BJ (cell line): Measurements from ENCODE around the gene TNFRSF19. TPM values are rescaled to one million over a fixed set of nuclear protein-coding genes. Genes with fewer than 3 reads are reported as not detected.

Experiments
- CTCF ChIA-PET: fragments of 350-600 bp; formaldehyde crosslinking; extraction: SDS; loops from one replicate; lab custom pipeline; 2021; ENCODE audit warnings: antibody characterized with exemption, inconsistent platforms; lab: Yijun Ruan, JAX
- POLR2A ChIA-PET: fragments of 300-600 bp; sonication (Branson Sonifier 250); formaldehyde crosslinking; extraction: SDS; loops from one replicate; lab custom pipeline; 2021; ENCODE audit warnings: antibody characterized with exemption; lab: Charles Lee
- DNase-seq: peaks from one replicate; pipeline ENCODE4 v3.0.0-alpha.2; 2011; ENCODE audit warnings: low read depth
- H3K27me3 ChIP-seq: 2 replicates; pipeline ENCODE4 v1.6.0; 2011; ENCODE audit warnings: low read length; ENCODE audit not compliant: control insufficient read depth, insufficient read depth
- H3K36me3 ChIP-seq: 2 replicates; pipeline ENCODE4 v1.5.1; 2011; ENCODE audit warnings: low read length; ENCODE audit not compliant: control insufficient read depth, insufficient read depth
- H3K4me3 ChIP-seq: 2 replicates; pipeline ENCODE4 v1.5.1; 2011; ENCODE audit warnings: low read depth, mild to moderate bottlenecking, control low read depth, low read length
- CTCF ChIP-seq: IDR thresholded peaks from 2 replicates; pipeline ENCODE4 v1.5.1; 2011; ENCODE audit warnings: low read depth, mild to moderate bottlenecking, control low read depth, inconsistent platforms, low read length, moderate library complexity; ENCODE audit not compliant: insufficient read depth
- polyA plus RNA-seq: library from polyadenylated mRNA; depleted of rRNA; stranded (reverse); fragments of >200 nt; gene quantifications from 2 replicates; pipeline ENCODE4 v1.2.3, GENCODE V29; 2011

TNFRSF19 gene
- polyA plus RNA-seq, 1 experiment: 14.8 TPM

- POLR2A ChIA-PET: interaction anchor here (0.6 kb wide), 1 partner anchor 1699 kb away, joined by 6 read pairs; no protein-coding TSS in a partner anchor
These were observed 59.5 kb downstream of the TNFRSF19 start for GRCh38 chr13:23629566-23630272.

GRCh38 chr13:23630349-23631093, 60.3 kb downstream of the TNFRSF19 start:
- CTCF ChIA-PET: interaction anchor here (1.1 to 1.4 kb wide), 2 partner anchors 9 to 22 kb away, joined by 3 read pairs; no protein-coding TSS in a partner anchor

More at GRCh38 chr13:23629566-23630272, 59.5 kb downstream of the TNFRSF19 start:
- H3K4me3 ChIP-seq: no peak overlapping the region
- no peaks in the 10 kb centered on the region; the same call in 1 of the 2 replicates for H3K36me3 ChIP-seq
- H3K27me3 ChIP-seq: no peaks in the 10 kb centered on the region
- DNase-seq: no peak
- TF ChIP-seq CTCF: no peak
- CTCF ChIA-PET: interaction anchor here (1.1 to 1.4 kb wide), 2 partner anchors 8 to 21 kb away, joined by 3 read pairs; no protein-coding TSS in a partner anchor

GRCh38 chr13:23631311-23632047, 61.3 kb downstream of the TNFRSF19 start:
- ChIA-PET CTCF (interaction anchor here (1.4 kb wide), 2 partner anchors 10 to 23 kb away, joined by 3 to 7 read pairs; no protein-coding TSS in a partner anchor), POLR2A (no interaction called here)
- TF ChIP-seq CTCF: no peak

More at GRCh38 chr13:23630349-23631093, 60.3 kb downstream of the TNFRSF19 start:
- no peak for TF ChIP-seq CTCF
- no peak for DNase-seq
- H3K36me3 ChIP-seq: no peaks in the 10 kb centered on the region; the same call in 1 of the 2 replicates
- no peaks in the 10 kb centered on the region for H3K27me3 ChIP-seq
- POLR2A ChIA-PET: no interaction called here
- H3K4me3 ChIP-seq: no peak overlapping the region

GRCh38 chr13:23632048-23632582, 61.9 kb downstream of the TNFRSF19 start:
- no peak for TF ChIP-seq CTCF
- DNase-seq: no peak
- H3K27me3 ChIP-seq: no peaks in the 10 kb centered on the region
- CTCF ChIA-PET: interaction anchor here (1.4 kb wide), 1 partner anchor 11 kb away, joined by 7 read pairs; no protein-coding TSS in a partner anchor
- POLR2A ChIA-PET: interaction anchor here (0.7 kb wide), 1 partner anchor 39 kb away, joined by 8 read pairs; no protein-coding TSS in a partner anchor
- H3K36me3 ChIP-seq: no peaks in the 10 kb centered on the region; the same call in 1 of the 2 replicates
- no peak overlapping the region for H3K4me3 ChIP-seq

More at GRCh38 chr13:23631311-23632047, 61.3 kb downstream of the TNFRSF19 start:
- no peak for DNase-seq
- Histone ChIP-seq H3K4me3 (no peak overlapping the region), H3K27me3 (no peaks in the 10 kb centered on the region), H3K36me3 (no peaks in the 10 kb centered on the region; the same call in 1 of the 2 replicates)
